Tongue (tissue), 2 donors: ENCODE data around the gene ANG. TPM values are rescaled to one million over a fixed set of nuclear protein-coding genes. Genes with fewer than 3 reads are reported as not detected.

ENCODE experiments used
- small RNA-seq: library from RNA; depleted of rRNA; stranded (forward); fragments of <200 nt; gene quantifications from one replicate; pipeline ENCODE3, GENCODE V24; 2014; ENCODE audit warnings: low replicate concordance
- total RNA-seq: library from RNA; depleted of rRNA; stranded (reverse); fragments of >200 nt; gene quantifications from one replicate; pipeline ENCODE4 v1.2.3, GENCODE V29; 2014

ANG gene
- total RNA-seq, 1 donor from 2014 or later: 4.3 TPM

Small RNAs within 50 kb of the gene (small RNA-seq; reads per million reads assigned to genes)
- not detected for gene RF00019

Other genes with a start within 250 kb of the ANG start
- 32.6 TPM for gene OSGEP, start 234.0 kb upstream of the ANG start, total RNA-seq
- 49.1 TPM for gene APEX1, start 233.5 kb upstream of the ANG start, total RNA-seq
- gene PIP4P1, start 227.3 kb upstream of the ANG start, total RNA-seq: 19.5 TPM
- 9.2 TPM for gene PNP, start 219.4 kb upstream of the ANG start, total RNA-seq
- gene RNASE10, start 183.2 kb upstream of the ANG start, total RNA-seq: not detected
- not detected for gene RNASE9, start 127.7 kb upstream of the ANG start, total RNA-seq
- gene RNASE11, start 100.8 kb upstream of the ANG start, total RNA-seq: not detected
- not detected for gene RNASE12, start 97.4 kb upstream of the ANG start, total RNA-seq
- not detected for gene OR6S1, start 47.1 kb upstream of the ANG start, total RNA-seq
- 21.0 TPM for gene RNASE4, start 4.2 kb upstream of the ANG start, total RNA-seq
- not detected for gene EDDM3A, start 57.1 kb downstream of the ANG start, total RNA-seq
- not detected for gene EDDM3B, start 79.6 kb downstream of the ANG start, total RNA-seq
- gene RNASE6, start 92.5 kb downstream of the ANG start, total RNA-seq: 3.1 TPM
- gene RNASE1, start 114.1 kb downstream of the ANG start, total RNA-seq: 38.5 TPM
- gene RNASE3, start 202.6 kb downstream of the ANG start, total RNA-seq: not detected